Stimulated activated CD8-positive, alpha-beta memory T cell treated with anti-CD3 and anti-CD28 coated beads, Interleukin-15, amount 100 ng/mL, for 48 hours (primary cell): ENCODE results near the gene TBC1D1.
"Not testable (repeated sequence)": the region's sequence is repeated elsewhere in the genome, so short reads cannot be mapped to it uniquely, and the experiment has no call there.

ENCODE experiments used
- DNase-seq, 2 donors: peaks; one replicate each; pipeline ENCODE4 v3.0.0-alpha.2; 2020; ENCODE audit warnings: low read depth in 2 of 2

The TBC1D1 gene

DNA sequence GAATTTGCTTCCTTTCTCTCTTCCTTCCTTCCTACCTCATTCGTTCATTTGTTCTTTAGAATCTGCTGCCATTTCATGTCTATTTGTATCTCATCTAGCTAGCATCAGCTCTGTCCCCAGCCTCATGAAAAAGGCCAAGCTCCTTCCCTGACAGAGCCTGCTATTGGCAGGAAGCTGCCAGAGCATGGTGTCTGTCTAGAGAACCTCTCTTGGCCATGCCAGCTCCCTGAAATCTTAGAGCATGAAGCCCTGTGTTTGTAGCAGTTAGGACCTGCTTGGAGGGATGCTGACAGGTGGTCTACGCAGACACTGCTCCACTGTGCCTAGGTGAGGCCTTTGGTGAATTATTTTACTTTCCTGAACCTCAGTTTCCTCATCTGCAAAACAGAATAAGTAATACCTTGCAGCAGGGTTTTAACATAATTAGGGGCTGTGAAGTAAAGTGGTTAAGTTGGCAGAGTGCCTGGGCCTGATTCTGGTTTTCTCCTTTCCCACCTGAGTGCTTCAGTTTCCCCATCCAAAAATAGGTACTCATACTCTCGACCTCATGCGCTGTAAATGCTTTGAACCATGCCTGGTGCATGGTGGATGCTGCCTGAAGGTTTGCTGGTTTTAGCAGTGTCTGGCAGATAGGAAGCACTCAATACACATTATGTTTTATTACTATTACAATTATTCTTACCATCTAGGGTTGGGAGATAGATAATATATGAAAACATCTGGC lies 74.0 kb downstream of the TBC1D1 start:
- no peak for DNase-seq

DNA sequence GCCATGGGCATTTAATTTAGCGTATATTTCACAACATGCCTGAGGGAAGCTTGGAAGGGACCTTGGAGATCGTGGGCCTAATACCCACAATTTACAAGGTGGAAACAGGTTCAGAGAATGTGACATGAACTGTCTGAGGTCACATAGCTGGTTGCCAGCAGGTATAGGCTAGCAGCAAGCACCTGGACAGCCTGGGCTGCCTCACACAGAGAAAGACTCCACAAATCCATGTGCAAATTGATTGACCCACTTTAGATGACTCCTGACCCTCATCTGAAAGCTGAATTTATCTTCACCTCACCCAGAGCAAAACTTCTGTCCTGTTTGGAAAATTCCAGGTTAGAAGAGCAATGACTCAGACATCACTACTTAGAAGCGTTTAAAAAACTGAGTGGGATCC lies 75.2 kb downstream of the TBC1D1 start:
- no peak for DNase-seq

DNA sequence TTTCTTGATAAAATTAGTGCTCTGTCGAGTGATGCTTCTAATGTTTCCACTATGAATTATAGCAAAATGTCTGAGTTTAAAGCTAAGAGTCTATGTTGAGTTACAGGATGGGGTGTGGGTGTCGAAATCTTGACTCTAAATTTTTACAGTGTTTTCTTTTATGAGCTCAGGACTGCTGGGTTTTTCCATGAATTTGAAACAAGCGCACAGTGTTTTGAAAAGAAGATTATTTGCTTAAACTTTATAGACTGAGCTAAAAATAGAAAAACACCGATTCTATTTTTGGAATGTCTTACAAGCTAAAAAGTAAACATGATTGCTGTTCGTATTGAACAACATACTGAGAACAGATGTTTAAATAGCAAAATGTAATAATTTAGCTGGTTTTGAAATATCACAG lies 76.9 kb downstream of the TBC1D1 start:
- DNase-seq: no peak

DNA sequence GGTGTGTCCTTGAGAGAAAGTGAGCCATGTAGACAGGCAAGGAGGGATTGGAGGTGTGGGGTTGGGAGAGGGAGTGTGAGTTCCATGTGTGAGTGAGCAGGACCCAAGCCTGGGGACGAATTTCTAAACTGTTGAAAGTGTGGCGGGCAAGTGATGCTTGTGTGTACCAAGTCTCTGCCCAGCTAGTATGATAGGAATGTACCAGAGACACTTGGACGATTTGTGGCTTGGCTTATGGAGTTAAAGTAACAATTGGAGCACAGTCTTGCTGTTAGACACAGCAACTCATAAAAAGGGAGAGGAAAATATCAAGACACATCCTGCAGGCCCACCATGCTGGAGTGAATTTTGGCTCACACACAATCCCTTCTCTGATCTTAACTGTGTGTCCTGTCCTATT lies 77.9 kb downstream of the TBC1D1 start:
- DNase-seq: no peak

DNA sequence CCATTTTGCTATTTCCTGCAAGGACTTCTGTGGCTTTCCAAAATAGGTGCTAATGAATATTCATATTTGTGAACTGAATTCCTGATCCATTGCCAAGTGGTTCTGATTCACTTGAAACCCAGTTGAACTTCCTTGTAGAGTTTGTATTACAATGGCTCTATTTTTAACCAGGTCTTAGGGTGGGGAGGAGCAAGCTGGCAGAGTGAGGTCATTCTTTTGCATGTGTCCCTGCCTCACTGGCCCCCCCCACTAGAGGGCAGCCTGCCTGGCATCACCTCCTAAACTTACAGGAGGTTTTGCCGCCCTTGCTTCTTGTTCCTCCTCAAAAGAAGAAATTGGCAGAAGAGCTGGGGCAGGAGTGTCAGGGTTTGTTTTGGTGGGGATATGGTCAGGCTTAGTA lies 79.8 kb downstream of the TBC1D1 start:
- DNase-seq: peak; percentile 27 to 45

DNA sequence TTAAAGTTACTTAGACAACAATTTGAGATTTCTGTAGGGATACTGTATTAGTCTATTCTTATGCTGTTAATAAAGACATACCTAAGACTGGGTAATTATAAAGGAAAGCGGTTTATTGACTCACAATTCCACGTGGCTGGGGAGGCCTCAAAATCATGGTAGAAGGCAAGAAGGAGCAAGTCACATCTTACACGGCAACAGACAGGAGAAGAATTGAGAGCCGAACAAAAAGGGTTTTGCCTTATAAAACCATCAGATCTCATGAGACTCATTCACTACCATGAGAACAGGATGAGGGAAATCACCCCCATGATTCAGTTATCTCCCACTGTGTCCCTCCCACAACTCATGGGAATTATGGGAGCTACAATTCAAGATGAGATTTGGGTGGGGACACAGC lies 80.3 kb downstream of the TBC1D1 start:
- DNase-seq: no peak

DNA sequence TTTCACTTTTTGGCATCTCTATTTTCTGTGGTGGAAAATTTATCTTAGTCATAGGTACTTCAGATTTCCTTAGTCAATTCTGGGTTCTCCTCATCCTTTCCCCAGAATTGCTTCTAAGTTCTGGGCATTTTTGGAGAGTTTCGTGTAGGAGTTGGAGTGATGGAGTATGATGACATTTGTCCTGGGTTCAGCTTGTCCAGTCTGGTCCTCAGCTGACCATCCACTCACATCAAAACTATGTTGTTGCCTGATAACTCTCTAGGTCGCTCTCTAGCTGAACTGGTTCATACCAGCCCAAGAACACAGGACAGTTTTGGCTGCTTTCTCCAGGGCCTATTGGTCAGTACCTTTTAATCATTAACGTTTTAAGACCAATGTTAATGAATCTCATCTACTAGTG lies 82.6 kb downstream of the TBC1D1 start:
- no peak for DNase-seq

DNA sequence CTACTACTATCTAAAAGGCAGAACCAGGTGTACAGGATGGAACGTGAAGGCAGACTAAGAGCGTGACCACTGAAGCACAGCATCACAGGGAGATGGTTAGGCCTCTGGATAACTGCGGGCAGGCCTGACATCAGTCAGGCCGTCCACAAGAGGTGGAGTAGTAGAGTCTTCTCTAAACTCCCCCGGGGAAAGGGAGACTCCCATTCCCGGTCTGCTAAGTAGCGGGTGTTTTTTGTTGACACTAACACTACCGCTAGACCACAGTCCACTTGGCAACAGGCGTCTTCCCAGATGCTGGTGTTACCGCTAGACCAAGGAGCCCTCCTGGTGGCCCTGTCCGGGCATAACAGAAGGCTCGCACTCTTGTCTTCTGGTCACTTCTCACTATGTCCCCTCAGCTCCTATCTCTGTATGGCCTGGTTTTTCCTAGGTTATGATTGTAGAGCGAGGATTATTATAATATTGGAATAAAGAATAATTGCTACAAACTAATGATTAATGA lies 84.5 kb downstream of the TBC1D1 start:
- not testable (repeated sequence) for DNase-seq

DNA sequence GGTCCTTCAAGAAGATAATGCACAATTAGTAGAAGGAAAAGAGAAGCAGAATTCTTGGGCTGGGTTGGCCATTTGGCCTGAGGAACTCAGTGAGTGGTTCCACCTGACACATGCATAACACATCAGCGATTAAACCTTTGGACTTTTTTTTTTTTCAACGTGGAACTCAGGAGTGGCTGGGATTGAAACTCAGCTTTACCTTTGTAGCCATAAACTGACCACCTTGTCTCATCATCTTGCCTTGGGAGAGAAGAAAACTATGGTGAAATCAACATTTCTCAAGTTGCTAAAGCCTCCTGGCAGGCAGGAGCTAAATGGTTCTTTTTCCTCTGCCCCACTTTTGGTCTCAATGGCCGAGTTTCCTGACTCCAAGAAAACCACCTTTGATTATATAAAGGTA lies 85.6 kb downstream of the TBC1D1 start:
- no peak for DNase-seq

DNA sequence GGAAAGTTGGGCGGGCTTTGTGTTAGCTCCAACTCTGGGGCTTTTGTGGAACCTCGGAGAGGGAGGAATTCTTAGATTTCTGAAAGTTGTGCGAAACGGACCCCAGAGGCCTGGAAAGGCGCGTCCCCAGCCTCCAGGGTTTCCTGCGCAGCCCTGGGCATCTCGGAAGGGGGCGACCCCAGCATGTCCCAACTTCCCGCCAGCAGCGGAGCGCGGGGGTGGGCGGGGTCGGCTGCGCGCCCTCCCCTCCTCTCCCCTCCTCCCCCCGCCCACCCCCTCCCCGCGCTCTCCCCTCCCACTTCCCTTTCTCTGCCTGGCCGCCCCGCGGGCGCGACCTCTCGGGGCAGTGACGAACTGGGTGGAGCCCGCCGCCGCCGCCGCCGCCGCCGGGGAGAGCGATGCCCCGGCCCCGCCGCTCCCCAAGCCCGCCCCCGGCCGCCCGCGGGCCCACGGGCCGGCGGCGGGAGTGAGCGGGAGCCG lies 86.1 kb downstream of the TBC1D1 start:
- peak; percentile 62 to 66 for DNase-seq

DNA sequence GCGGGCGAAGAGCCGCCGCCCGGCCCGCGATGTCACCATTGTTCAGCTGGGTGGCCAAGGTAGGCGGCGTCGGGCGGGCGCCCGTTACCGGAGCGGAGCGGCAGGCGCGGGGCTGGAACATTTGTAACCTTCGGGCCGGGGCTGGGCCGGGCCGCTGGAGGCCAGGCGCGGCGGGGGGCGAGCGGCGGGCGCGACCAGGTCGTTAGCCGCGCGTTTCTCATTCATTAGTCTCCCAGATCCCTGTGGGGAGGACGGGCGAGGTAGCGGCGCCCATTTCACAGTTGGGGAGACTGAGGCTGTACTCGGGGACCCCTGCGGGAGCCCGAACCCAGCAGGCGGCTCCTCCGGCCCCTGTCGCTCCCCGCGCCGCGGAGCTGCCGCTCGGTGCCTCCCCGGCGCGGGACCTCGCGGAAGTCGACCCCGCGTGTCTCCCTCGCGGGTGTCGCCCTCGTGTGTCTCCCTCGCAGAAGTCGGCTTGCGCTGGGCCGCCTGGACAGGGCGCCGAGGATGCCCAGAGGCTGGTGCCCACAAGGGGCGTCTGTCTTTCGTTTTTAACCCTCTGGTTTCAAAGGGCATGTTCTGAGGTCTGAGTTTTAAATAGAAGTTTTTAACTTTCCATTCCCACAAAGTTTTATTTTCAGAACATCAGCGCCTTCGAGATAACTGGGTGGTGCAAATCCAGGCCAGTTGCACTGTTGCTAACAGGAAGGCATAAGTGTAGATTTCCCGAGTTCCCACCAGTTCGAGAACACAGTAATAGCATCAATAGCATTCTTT lies 86.8 kb downstream of the TBC1D1 start:
- peak; percentile 61 to 62 for DNase-seq

DNA sequence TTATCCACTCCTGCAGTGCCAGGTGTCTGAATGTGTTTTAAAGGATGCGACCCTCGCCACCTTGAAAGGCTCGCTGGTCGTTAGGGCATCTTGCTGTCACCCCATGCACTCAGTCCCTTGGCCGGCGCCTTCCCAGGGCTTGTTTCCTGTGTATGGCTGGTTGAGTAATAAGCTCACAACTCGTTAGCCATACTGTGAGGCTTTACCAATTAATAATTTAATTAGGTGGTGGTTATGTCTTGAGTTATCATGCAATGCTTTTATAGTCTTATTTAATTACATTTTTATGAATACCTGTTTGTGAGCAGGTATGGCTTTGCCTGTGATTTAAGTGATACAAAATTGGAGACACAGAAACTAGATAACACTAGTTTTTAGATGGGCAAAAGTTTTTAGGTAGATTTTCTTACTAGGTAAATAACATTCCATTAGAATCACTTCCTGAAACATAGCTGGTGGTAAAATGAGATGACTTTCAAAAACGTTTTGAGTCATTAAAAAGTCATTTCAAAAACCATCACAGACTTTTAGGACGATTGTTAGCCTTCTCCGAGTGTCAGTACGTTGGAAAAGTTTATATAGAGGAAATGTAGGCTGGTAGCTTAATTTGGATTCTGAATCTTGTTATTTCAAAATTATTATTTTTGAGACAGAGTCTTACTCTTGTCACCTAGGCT lies 87.5 kb downstream of the TBC1D1 start:
- peak in 1 of 2 donors; percentile 21 for DNase-seq

DNA sequence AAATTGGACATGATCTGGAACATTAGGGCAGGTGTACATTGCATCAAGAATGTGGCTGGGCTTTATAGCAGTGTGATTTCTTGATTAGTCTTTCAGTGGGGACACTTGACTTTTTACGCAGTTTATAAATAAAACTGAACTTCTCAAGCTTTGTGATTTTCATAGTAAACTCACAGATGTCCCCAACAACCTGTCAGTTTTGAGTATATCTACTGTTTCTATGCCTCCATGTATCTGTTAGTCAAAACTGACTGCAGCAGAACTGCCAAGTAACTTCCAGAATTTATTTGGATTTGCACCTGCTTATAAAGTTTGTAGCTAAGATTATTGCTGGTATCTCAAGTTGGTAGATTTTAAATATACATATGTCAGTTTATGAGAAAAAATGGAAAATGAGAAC lies 89.4 kb downstream of the TBC1D1 start:
- no peak for DNase-seq

DNA sequence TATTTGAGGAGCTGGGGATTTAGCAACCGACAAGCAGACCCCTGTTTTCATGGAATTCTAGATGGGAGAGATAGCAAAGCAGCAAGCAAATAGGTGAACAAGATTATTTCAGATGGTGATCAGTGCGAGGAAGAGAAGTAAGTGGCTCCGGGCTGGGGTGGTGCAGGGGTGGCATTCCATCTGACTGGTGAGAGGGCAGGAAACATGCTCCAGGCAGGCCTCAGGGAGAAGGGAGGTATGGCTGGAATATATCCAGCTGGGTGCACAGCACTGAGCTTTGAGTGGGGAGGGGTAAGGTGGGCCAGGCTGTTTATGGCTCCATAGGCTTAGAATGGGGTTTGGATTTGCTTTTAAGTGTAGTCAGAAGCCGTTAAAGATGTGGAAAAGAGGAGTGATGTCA lies 90.5 kb downstream of the TBC1D1 start:
- DNase-seq: no peak

DNA sequence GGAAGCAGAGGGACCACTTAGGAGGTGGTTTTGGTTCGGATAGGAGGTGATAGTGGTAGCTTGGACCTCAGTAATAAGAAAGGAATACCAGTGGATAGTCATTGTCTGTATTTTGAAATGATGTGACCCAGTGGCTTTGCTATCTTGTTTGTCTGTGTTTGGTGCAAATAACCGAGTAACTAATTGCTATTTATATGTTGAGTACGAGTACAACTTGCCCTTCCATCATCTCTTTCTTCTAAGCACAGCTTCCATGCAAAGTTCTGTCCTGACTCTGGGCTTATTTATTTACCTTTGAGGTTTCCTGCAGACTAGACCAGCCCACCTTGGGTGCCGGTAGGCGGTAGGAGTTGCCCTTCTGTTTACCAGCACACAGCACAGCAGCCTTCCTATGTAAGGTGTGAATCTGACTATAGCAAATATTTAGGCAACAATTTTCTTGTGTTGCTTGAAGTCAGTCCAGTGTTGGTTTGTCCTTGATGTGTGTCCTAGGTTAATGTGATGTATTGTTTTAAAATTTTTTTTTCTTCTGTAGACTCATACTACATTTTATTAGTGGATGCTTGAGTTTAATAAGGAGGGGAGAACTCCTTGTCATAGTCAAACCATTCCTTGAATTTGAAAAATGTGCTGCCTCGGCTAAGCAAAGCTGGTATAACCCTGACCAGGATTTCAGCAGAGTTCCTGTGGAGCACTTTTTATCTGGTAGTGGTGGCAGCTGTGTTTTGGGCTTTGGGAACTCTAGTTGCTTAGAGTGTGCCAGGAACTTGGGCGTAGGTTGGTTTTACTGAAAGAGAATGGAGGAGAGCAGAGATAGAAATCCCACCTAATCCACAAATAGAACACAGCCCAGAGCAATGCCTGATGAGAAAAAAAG lies 91.2 kb downstream of the TBC1D1 start:
- DNase-seq: no peak

DNA sequence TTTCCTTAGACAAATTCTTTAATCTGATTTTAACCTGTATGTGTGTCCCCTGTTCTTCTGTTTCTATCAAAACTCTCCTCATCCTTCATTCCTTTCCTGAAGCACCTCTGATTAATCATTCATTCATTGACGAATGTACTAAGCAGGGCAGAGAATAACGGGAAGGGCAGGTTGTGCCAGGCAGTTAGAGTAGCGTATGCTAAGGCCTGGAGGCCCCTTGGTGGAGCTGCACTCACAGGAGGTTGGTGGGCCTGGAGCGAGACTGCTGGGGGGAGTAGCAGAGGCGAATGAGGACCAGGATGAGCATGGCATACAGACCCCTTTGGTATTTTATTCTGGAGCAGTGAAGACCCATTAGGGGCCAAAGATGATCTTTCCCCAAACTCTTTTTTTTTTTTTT lies 91.9 kb downstream of the TBC1D1 start:
- DNase-seq: no peak

DNA sequence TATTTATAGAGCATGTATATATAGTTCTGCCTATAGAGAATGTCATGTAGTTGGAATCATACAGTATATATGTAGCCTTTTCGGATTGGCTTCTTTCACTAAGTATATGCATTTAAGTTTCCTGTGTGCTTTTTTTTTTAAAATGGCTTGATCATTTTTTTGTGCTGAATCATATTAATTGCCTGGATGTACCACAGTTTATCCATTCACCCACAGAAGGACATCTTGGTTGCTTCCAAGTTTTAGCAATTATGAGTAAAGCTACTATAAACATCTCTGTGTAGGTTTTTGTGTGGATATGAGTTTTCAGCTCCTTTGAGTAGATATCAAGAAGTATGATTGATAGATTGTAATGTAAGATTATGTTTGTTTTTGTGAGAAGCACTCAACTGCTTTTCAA lies 93.1 kb downstream of the TBC1D1 start:
- no peak for DNase-seq

DNA sequence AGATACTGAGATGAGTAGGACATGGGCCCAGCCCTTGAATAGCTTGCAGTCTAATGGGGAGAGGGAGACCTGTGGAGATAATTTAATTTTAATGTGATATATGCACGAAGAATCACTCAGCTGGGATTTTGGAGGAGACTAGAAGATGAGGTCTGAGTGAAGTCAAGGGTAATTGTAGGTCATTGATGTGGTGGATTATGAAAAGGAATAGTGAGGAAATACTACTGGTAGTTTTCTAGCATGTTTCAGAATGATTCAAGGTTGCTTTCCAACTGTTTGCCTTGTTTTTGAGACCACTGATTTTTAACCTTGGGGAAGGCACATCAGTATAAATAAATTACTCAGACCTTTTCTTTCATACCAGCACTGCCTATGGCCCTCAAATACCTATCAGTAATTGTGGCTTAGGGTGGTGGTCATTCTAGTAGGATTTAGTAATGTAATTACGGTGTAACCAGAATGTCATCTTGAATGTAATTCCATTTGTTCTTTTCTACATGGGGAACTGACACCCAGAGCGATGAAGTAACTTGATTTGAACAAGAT lies 94.9 kb downstream of the TBC1D1 start:
- DNase-seq: no peak

DNA sequence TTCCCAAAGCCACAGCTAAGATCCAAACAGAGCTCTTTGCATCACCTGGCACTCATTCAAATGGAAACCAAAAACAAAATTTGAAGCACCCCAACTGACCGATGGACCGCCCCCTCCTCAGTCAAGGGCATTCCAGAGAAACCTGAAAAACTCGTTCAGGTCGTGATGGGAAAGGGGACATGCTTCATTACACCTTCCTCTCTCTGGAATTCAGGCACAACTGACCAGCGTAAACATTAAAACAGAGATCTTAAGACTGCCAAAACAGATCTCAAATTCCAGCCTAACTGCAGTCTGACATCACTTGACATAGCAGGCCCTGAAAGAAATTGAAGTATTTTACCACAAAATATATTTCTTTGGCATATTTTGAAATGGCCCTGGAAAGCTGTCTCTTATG lies 97.8 kb downstream of the TBC1D1 start:
- no peak for DNase-seq

DNA sequence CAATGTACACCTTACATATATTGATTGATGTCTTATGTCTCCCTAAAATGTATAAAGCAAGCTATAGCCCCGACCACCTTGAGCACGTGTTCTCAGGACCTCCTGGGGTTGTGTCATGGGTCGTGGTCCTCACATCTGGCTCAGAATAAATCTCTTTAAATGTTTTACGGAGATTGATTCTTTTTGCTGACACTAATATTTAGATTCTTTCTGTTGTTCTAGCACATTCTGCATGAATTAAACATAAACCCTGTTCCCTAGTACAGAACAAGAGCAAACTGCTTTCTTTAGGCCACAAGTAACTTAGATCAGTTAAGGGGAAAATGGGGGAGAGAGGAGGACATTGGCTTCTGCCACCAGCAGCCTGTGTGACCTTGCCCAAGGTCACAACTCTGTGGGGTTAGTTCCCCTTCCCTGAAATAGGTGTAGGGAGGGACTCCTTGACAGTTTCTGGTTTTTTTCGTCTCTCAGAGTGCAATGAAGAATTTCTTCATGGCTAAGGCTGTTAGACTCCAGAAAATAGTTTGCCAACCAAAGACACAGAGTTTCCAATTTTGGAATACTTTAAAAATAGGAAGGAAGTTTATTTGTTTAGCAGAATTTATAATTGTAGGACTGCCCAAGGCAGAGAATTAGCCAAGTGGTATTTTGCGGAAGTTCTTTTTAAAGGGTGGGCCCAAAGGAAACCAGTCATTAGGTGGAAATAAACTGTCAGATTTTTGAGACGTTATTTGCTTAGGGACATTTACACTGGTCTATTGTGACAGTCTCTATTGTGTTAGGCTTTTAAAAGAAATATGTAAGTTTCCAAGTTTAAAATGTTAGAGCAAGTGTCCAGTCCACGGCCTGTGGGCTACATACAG lies 98.7 kb downstream of the TBC1D1 start:
- DNase-seq: no peak
